Stimulated activated CD8-positive, alpha-beta memory T cell treated with anti-CD3 and anti-CD28 coated beads, Interleukin-15, amount 100 ng/mL, for 24 hours (primary cell): ENCODE results near the gene ATP11A.

Experiments
- DNase-seq: peaks from one replicate; pipeline ENCODE4 v3.0.0-alpha.2; 2020; ENCODE audit warnings: low read depth

ATP11A gene

GRCh38 chr13:112725346-112726015 lies 35.6 kb downstream of the ATP11A start:
- DNase-seq = no peak

- no peak for DNase-seq
Measured at GRCh38 chr13:112726016-112726767, 36.4 kb downstream of the ATP11A start.

GRCh38 chr13:112727581-112727980 lies 37.7 kb downstream of the ATP11A start:
- no peak for DNase-seq

GRCh38 chr13:112728375-112729126 lies 38.7 kb downstream of the ATP11A start:
- no peak for DNase-seq

GRCh38 chr13:112729408-112729807 lies 39.6 kb downstream of the ATP11A start:
- no peak for DNase-seq

- DNase-seq = no peak
Measured at GRCh38 chr13:112730157-112730671, 40.4 kb downstream of the ATP11A start.

- DNase-seq = no peak
Measured at GRCh38 chr13:112731667-112732616, 42.1 kb downstream of the ATP11A start.

- DNase-seq = no peak
Measured at GRCh38 chr13:112732679-112733078, 42.8 kb downstream of the ATP11A start.

GRCh38 chr13:112733112-112733511 lies 43.3 kb downstream of the ATP11A start:
- no peak for DNase-seq

- no peak for DNase-seq
Measured at GRCh38 chr13:112733661-112734379, 44.0 kb downstream of the ATP11A start.

GRCh38 chr13:112734696-112735547 lies 45.1 kb downstream of the ATP11A start:
- no peak for DNase-seq

- no peak for DNase-seq
Measured at GRCh38 chr13:112735791-112736190, 46.0 kb downstream of the ATP11A start.

- DNase-seq = no peak
Measured at GRCh38 chr13:112737294-112737693, 47.5 kb downstream of the ATP11A start.

- no peak for DNase-seq
Measured at GRCh38 chr13:112738606-112739005, 48.8 kb downstream of the ATP11A start.

GRCh38 chr13:112740502-112741131 lies 50.8 kb downstream of the ATP11A start:
- DNase-seq = no peak

GRCh38 chr13:112741185-112741755 lies 51.4 kb downstream of the ATP11A start:
- no peak for DNase-seq

- no peak for DNase-seq
Measured at GRCh38 chr13:112741835-112742570, 52.2 kb downstream of the ATP11A start.

GRCh38 chr13:112742583-112742982 lies 52.7 kb downstream of the ATP11A start:
- no peak for DNase-seq
